EH (cell line): ENCODE results near the gene PDCD11.

Source experiments
- DNase-seq: peaks from one replicate; pipeline ENCODE4 v3.0.0-alpha.2; 2015; ENCODE audit warnings: low read depth

Gene PDCD11

DNA sequence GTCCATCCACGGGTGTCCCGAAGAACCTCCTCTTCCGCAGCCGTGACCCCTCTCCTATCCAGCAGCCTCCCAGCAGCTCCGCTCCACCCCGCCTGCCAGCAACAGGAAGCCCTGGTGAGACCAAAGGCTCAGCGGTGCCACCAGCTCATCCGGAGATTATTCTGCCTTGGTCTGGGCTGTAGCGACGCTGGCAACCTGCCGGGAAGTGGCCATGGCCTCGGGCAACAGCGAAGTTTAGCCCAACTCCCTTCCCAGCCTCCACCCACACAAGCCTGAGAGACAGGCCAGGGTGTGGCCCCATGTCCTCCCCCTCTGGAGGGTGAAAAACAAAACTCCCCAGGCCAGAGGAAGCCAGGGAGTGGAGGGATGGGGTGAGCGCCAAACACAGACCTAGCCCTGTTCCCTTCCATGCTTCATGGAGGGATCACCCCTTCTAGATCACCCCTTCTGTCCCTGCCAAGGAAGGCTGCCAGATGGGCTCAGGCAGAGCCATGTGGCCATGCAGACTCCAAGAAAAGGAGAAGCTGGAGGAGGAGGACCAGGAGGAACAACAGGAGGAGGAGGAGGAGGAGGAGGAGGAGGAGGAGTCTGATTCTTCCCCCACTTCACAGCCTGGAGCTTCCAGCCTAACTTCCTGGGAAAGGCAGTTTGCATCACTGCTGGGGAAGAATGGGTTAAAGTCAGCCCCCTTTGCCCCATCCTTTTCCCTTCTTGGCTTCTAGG is 54.8 kb downstream of the PDCD11 start:
- peak; percentile 89 for DNase-seq

DNA sequence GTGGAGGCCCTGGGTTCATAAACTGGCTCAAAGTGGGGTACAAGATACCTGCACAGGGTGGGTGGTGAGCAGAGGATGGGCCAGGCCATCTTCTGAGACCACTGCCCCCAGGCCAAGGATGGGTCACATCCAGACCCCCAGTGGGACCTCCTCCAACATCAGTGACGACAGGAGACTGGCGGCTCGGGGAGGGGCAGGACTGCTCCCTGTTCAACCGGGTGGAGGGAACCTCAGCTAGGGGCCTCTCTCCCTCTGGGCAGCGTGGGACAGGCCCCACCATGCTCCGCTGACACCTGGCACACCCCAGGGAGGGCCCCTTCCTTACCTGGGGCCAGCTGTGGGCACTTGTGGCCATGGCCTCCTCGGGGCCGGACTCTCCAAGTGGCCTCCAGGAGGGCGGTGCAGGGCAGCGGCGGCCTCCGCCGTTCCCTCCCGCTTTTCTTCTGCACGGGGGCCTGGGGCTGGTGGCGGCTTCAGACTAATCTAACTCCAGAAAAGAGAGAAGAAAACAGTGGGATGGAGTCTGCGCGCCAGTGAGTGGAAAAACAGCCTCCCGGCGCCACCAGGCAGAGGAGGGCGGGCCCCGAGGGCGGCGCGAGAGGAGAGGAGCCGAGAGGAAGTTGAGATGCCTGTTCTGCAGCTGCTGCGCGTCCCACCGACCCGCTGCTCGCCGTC is 55.5 kb downstream of the PDCD11 start, which contains the start of gene CALHM2:
TSS of gene CALHM2 (minus strand) at position 540 of the 675 bp plus-strand sequence. CDS start 2,429 bp downstream, outside the sequence.
- DNase-seq = peak; percentile 74

DNA sequence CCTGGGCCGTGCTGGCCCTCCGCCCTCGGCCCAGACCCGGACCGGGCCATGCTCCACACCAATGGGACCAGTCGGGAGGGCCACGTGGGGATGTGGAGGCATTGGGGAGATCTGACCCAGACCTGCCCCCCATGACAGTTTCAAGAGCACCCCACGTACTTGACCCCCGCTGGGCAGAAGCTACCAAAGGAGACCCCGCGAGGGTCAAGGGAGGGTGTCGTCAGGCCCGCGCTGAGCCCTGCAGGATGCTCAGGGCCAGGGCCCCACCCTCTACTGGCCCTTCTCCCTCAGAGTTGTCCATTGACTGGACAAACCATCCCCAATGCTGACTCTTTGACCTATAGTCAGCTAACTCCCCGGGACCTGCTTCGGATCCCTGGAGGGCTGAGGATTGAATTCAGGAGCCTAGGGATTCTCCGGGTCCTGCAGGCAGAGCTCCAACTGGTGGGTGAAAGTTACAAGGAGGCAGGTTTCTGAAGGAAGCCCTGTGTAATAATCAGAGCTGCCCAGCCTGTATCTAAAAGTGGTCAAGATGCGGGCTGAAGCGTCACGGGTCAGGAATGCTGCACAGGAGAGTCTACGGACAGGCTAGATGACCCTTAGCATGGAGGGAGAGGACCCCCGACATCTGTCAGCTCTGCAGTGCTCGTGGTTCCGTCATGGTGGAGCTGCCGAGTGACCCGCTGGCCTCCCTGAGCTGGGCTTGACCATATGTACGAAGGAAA is 56.2 kb downstream of the PDCD11 start:
- DNase-seq = peak; percentile 43

DNA sequence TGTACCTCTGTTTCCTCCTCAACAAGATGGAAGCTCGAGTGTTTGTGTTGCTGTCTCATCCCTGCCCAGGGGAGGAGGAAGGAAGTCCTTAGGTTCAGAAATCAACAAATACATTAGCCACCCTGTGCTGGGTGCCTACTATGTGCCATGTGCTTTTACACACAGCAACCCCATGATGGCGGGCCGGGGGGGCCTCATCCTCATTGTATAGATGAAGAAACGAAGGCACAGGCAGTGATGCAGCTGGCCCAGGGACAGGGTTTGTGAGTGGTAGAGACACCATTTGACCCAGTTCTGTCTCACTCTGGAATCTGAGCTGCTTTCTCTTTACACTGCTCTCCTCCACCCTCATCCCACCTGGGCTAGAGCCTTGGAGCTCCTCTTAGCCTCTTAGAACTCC is 57.6 kb downstream of the PDCD11 start:
- no peak for DNase-seq

DNA sequence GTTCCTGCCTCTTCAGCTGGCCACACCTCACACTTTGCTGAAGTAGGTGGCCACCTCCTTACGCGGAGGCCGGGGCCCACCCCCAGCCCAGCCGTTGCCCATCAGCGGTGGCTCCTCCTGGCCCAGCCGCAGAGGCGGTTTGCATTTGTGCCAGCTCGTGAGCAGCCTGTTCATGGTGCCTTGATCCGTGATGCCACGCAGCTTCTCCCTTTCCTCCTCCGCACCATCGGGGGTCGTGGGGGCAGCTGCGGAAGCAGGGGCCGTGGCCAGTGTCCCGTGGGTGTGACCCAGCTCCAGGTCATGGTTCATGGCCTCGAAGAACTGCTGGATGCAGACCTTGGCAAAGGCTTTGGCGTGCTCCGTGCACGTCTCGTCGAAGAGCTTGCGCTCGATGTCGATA is 58.8 kb downstream of the PDCD11 start:
- DNase-seq = no peak

DNA sequence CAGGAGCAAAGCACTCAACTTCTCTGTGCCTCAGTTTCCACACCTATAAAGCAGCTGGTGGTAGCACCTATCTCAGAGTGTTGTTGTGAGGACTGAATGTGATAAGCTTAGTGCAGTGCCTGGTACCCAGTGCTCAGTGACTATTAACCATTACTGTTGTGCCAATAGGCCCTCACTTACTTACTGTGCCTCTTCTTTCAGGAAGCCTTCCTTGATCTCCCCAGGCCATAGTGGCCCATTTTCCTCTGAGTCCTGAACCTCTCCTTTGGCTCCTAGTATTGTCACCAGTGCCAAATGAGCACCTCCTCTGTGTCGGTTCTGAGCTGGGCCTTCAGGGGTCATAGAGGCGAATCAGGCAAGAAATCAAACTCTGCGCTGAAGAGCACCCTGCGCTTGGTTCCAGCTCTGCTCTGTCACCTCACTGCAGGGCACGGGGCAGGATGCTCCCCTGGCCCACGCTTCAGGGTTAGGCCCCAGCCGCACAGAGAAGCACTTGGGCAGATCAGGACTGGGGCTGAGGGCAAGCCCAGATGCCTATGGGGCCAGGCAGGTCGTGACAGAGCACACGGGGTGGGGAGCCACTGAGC is 59.7 kb downstream of the PDCD11 start:
- DNase-seq = no peak

DNA sequence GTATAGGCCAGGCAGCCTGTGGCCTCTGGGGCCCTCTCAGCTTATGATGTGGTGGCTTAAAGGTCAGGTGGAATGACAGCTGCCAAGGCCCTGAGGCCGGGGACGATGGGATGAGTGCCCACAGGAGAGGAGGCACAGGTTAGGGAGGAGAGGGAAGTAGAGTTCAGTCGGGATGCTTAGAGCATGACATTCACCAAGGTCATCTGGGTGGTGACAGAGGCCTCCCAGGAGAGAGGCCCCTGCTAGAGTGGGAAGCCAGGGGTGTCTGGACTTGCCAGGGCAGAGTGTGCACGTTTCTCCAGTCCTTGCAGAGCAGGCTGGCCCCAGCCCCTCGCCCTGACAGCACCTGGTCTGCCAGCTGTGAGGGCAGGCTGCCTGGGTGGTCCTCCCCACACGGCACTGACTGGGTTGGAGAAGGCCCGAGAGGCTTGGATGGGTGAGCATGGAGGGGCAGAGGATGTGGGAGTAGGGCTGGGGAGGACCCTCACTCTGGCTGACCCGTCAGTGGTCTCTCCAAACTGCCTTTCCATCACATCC is 60.8 kb downstream of the PDCD11 start:
- no peak for DNase-seq

DNA sequence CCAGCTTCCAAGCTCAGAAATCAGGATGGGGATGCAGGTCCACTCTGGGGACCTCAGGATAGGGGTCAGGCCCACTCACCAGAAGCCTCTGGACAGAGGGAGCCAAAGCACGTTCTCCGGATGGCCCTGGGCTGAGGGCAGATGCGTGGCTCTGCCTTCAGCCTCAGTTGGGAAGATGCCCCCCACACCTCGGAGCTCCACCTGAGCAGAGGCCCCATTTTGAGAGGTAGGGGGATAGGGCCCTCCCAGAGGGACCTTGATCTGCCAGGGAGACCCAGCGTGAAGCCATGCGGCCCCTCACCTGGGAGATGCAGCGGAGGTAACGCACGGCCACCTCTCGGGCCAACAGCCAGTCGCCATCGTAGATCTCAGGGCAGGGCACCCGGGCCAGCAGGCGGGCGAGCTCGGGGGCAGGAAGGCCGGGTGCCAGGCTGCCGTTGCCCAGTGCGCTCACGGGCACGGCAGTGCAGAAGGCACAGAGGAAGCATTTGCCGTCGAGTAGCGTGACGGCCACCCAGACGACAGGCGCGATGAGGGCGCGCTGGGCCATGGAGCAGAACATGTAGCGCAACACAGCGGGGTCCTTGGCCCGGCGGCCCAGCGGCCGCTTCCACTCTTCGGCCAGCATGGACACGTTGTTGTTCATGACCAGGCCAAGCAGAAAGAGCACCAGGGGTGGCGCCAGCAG is 61.6 kb downstream of the PDCD11 start:
- no peak for DNase-seq

DNA sequence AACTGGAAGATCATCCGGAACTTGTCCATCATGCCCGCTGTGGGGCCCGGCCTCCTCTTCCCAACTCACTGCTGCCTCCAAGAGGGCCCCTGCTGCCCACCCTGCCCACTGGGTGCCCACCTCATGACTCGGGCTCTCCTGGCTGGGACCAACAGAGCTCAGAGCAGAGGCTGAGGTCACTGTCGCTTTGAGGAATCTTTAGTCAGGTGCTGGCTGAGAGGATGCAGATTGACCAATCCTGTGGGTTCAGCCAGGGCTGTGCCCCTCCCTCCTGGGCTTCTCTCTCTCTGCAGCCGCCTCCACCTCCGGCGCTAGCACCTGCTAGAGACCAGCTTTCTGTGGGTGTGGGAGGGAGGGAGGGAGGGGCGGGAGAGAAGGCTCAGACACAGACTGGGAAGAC is 62.3 kb downstream of the PDCD11 start, which contains the start of gene CALHM1:
TSS of gene CALHM1 (minus strand) at position 181 of the 400 bp plus-strand sequence. CDS start at position 32, 149 bp downstream.
- DNase-seq = no peak

DNA sequence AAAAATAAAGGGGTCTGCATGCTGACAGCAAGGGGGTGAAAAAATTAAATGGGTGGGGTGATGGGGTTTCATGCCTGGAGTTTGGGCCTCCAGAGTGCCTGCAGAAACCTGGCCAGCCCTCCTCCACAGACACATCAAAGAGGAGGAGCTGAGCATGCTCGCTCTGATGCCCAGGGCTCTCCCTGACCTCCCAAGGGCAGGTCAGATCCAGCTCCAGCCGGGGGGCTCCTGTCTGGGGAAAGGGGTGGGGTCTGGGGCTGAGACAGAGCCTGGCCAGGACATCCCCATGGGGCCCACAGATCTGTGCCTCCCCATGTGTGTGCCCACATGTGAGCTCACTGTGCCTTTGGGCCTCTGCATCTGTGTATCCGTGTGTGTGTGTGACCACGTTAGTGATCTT is 63.2 kb downstream of the PDCD11 start:
- no peak for DNase-seq

DNA sequence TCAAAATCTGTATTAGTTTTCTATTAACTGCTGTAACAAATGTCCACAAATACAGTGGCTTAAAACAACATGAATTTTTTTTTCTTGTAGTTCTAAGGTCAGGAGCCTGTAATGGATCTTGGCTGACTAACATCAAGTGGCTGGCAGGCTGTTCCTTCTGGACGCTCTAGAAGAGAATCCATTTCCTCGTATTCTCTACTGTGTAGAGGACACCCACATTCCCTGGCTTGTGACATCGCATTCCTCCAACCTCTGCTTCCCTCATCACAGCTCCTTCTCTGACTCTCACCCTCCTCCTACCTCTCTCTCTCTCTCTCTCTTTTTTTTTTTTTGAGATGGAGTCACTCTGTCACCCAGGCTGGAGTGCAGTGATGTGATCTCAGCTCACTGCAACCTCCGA is 67.1 kb downstream of the PDCD11 start:
- peak; percentile 37 for DNase-seq

DNA sequence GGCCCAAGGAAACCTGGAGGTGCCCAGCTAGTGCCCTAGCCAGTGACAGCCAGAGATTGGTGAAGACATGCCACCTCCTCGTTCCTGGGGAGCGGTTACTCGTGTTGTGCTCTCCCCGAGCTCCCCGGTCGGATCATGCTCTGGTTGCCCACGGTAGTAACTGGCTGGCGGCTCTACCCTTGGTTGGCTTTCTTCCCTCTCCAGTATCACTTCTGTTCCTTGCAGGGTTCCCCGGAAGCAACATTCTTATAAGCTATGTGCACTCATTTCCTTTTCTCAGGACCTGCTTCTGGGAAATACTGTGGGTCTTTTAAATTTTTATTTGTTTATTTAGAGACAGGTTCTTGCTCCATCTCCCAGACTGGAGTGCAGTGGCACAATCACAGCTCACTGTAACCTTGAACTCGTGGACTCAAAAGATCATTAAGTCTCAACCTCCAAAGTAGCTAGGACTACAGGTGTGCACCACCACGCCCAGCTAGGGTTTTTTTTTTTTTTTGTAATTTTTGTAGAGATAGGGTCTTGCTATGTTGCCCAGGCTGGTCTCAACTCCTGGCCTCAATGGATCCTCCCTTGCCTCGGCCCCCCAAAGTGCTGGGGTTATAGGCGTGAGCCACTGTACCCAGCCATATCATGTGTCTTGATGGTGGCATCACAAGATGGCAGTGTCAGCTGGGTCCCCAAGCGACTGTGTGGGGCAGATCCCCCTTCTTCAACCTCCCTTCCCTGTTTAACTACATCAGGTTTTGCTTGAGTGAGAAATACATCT is 69.2 kb downstream of the PDCD11 start:
- DNase-seq = no peak

DNA sequence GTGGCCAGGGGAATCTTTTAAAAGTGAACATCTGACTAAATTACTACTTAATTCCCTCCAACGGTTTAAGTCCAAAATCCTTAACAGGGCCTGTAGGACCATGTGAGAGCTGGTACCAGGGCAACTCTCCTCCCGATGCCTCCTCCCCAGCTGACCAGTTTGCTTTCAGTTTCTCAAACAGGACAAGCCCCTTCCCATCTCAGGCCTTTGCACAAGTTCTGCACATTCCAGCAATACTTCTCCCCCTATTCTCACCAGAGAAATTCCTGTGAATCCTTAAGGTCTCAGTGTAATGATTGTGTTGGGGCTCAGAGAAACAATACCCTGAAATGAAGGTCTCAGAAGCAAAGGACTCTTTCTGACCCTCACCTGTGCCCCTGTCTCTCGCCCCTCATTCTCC is 70.3 kb downstream of the PDCD11 start:
- peak; percentile 51 for DNase-seq

DNA sequence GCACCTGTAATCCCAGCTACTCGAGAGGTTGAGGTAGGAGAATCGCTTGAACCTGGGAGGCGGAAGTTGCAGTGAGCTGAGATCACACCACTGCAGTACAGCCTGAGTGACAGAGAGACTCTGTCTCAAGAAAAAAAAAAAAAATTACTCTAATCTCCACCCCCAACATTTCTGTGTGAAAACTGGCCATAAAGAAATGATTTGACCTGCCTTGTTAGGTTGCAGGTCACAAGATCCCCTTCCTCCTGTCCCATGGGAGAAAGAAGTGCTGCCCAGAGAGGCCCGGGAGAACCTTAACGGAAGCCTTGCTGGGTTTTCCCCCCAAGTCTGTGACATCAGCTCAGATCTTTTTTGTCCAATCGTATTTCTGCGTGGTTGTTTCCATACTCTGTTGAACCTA is 71.0 kb downstream of the PDCD11 start:
- no peak for DNase-seq

DNA sequence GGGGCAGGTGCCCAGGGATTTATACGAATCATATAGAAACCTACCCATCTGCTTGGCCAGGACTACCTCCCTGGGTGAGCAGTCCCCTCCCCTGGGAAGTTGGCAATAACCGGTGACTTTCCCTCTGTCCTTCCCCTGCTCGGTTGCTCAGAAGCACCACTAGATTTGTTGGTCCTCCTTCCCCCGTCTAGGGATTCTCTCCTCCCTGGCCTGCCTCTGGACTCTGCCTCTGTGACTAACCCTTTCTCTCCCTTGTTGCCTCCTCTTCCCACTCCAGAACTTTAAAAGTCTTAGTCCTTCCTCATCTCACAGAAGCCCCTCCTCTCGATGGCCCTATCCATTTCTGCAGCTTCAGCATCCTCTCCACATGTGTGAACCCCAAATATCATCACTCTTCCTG is 72.8 kb downstream of the PDCD11 start:
- no peak for DNase-seq

DNA sequence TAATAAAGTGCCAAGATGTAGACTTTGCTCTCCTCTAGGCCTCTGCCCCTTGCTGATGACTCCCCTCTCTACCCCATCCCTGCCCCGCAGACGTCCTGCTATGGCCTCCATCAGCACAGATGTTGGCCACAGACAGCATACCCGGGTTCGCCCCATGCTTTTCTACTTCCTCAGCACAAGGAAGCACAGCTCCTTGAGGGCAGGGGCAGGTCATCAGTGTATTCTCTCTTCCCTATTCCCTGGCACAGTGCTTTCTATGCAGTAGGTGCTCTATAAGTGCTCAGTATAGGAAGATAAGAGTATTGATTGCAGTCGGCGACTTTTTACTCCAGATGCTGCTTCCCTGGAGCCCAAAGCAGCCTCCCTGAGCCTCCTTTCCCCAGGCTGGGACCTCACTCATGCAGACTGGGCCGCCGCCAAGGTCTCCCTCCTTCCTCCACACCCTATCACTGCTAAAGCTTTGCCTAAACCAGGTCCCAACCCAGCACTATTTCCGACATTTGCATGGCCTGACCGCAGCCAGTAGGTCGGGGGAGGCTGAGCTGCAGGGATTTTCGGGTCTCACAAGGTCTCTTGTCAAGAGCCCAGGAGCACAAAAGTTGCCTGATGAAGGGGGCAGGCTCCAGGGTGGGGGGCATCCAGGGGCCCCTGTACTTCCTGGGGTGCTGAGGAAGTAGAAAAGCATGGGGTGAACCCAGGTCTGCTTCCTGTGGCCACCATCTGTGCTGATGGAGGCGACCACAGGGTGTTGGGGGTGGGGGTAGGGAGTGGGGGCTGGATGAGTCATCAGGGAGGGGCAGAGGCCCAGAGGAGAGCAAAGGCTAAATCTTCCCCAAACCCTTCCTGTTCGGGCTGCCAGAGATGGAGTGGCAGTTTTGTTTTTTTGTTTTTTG is 74.6 kb downstream of the PDCD11 start:
- DNase-seq = peak; percentile 30

DNA sequence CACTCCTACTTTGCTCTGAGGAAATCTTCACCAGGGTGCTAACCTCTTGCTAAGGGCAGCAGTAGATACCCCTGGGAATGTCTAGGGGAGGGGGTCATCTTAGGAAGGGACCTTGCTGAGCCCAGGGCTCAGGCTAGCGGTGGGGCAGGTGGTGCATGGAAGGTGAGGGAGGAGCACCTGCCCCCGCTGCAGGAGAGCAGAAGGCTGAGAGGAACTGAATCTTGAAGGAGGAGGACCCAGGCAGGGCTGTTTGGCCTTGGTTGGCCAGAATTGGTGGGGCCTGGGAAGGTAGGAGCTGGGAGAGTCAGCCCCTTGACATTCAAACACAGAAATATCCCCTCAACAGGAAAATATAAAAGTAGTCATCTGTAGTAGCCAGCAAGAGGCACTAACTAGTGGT is 75.6 kb downstream of the PDCD11 start:
- no peak for DNase-seq

DNA sequence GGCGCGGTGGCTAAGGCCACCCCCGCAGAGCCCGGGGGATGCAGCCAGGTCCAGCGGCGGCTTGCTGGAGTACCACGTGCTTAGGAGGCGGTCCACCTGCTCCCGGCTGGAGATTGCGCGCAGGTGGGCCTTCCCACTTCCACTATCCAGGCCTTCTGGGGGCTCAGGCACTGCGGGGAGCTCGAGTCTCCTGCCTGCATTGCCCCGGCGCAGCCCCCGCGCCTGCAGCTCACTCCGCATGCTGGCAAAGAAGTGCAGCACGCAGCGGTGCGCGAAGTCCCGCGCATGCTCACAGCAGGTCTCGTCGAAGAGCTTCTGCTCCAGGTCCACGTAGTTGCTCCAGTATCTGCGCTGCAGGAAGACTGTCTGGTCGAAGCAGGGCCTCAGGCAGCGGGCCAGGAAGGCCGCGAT is 76.8 kb downstream of the PDCD11 start:
- DNase-seq = no peak

DNA sequence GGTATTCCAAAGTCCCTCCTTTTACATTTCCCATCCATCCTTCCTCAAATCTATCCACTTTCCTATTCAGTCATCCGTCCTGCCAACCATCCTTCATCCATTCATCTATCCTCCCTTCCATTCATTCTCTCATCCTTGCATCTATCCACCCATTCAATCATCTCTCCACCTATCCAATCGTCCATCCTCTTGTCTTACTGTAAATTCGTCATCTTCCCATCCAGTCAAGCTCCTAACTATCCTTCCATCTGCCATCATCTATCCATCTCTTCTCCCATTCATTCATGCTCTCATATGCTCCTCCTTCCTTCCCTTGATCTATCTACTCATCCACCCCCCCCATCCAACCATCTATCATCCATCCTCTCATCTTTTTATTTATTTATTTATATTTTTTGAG is 77.7 kb downstream of the PDCD11 start:
- DNase-seq = no peak

DNA sequence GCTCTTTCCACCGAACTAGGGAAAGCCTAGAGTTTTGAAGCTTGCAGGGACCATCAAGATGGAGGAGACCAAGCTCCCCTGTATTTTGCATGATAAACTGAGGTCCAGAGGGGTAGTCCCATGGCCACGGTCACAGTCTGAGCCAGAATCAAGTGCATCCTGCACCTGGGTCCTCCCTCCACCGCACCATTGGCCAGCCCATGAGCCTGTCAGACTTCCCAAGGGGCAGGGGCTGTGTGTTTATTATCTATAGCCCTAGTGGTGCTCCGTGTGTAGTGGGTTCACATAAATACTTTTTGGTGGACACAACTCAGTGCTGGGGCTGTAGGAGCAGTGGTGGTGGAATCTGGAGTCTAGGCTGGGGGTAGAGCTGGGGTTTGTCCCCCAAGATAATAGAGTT is 79.0 kb downstream of the PDCD11 start:
- no peak for DNase-seq
